ENCODE measurements around the gene SSC5D.

- TF ChIP-seq CTCF (conservative IDR thresholded peaks at IDR 0.05; ENCODE audit: low read length) (no peak), EZH2phosphoT487 (IDR thresholded peaks at IDR 0.05; ENCODE audit: borderline replicate concordance) (no peak)
Observed at GRCh38 chr19:55536366-55536765, 48.1 kb downstream of the SSC5D start.

All from Loucy (cell line).